ENCODE measurements around the gene MRPS24. TPM values are rescaled to one million over a fixed set of nuclear protein-coding genes. Genes with fewer than 3 reads are reported as not detected.

Gene MRPS24
- total and polyA plus RNA-seq, 10 of the 15 experiments (the other 5 are each of a cell fraction or from before 2014, with no cell fraction given) = 27.6 to 164 (median 106) TPM

DNA sequence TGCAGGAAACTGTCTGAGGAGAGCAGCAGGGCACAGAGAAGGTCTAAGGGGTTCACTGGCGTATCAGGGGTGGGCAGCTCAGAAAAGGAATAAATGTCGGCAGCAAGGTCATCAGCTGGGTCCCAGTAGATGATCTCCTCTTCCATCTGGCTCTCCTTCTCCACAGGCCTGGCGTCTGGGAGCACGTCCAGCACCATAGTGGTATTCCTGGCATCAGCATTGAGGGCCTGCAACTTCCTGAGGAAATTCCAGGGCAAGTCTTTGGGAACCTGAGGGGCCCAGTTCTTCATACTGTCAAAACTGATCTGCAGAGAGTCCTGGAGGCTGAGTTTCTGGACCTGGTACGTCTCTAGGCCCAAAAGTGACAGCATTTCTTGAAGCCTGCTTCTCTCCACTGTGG is 9.6 kb upstream of the MRPS24 start (continued):
- TF ChIP-seq, protein P1, sequence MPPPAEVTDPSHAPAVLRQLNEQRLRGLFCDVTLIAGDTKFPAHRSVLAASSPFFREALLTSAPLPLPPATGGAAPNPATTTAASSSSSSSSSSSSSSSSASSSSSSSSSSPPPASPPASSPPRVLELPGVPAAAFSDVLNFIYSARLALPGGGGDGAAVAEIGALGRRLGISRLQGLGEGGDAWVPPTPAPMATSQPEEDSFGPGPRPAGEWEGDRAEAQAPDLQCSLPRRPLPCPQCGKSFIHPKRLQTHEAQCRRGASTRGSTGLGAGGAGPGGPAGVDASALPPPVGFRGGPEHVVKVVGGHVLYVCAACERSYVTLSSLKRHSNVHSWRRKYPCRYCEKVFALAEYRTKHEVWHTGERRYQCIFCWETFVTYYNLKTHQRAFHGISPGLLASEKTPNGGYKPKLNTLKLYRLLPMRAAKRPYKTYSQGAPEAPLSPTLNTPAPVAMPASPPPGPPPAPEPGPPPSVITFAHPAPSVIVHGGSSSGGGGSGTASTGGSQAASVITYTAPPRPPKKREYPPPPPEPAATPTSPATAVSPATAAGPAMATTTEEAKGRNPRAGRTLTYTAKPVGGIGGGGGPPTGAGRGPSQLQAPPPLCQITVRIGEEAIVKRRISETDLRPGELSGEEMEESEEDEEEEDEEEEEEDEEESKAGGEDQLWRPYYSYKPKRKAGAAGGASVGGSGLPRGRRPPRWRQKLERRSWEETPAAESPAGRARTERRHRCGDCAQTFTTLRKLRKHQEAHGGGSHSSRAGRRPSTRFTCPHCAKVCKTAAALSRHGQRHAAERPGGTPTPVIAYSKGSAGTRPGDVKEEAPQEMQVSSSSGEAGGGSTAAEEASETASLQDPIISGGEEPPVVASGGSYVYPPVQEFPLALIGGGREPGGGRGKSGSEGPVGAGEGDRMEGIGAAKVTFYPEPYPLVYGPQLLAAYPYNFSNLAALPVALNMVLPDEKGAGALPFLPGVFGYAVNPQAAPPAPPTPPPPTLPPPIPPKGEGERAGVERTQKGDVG (CRISPR knock-in tag; IDR thresholded peaks at IDR 0.05) = no peak
- TF ChIP-seq TBL1XR1 (IDR thresholded peaks at IDR 0.05; ENCODE audit: low read depth, low read length) = no peak
- no peak for TF ChIP-seq EGR1 (IDR thresholded peaks at IDR 0.05; ENCODE audit: borderline replicate concordance in 1 of 2, low read depth in 2 of 2, low read length in 2 of 2)

DNA sequence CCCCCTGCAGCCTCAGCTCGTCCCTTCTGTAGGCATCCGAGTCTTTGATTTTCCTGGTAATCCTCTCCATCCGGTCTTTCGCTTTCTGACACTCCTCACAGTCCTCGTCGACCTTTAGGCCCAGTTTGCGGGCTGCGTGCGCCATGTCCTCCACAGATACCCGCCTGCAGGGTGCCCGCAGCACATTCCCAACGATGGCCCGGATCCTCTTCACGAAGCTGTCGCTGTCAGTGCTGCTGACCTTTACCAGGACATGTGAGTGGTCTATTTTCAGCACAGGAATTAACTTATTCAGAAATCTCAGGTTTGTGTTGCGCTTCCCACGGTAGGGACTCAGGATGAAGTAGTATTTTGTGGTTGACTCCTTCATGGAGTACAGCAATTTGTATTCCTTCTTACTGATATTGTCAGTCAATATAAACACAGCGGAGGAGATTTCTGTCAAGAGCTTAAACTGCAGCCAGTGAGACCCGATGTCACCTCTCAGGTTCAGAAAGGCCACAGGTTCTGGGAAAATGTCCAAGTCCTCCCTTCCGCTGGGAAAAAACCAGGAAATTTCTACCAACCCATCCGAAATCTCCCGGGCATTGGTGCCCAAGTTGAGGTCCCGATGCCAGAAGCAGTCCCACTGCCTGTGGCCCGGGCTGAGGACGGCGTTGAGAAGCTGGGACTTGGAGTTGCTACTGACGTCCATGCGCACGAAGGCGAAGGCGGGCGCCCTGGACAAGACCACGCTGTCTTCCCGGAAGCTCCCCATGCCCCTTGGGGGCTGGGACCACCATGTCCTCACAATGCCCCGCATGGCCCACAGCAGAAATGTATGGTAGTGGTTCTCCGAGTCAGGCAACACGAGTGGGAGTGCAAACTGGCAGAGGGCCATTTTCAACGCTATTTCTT is 8.9 kb upstream of the MRPS24 start:
- in situ Hi-C loops (cut with MboI) (no loop called here), intact Hi-C loops (cut with micrococcal nuclease; ENCODE audit: unreplicated experiment) (no loop called here)
- Histone ChIP-seq H3K4me1 (ENCODE audit: control insufficient read depth, insufficient read depth, low read length) (no peaks in the 10 kb centered on the region), H2AFZ (ENCODE audit: control insufficient read depth, low read depth, low read length) (no peak overlapping the region), H3K9me3 (replicated peaks; ENCODE audit: control insufficient read depth, insufficient read depth, low read length) (no peaks in the 10 kb centered on the region), H3K79me2 (ENCODE audit: control insufficient read depth, insufficient read depth, low read length) (no peaks in the 10 kb centered on the region), H3K9ac (ENCODE audit: control insufficient read depth, insufficient read depth, low read length) (no peak overlapping the region), H4K20me1 (ENCODE audit: control insufficient read depth, insufficient read depth) (no peaks in the 10 kb centered on the region), H3K4me2 (ENCODE audit: control insufficient read depth, insufficient read depth) (no peak overlapping the region), H3K36me3 (ENCODE audit: control insufficient read depth in 2 of 2, insufficient read depth in 2 of 2, low read length in 1 of 2) (peaks cover 24 to 33% of the 10 kb centered on the region in 2 experiments), H3K27me3 (replicated peaks in 1 of 2; ENCODE audit: control insufficient read depth in 2 of 2, insufficient read depth in 2 of 2, low read length in 1 of 2) (no peaks in the 10 kb centered on the region), H3K27ac (ENCODE audit: control insufficient read depth, insufficient read depth) (no peak overlapping the region), H3K4me3 (no peak overlapping the region)
- CTCF ChIA-PET = no interaction called here
- no TSS peak for BruUV-seq (replicated peaks)
- POLR2A ChIA-PET = no interaction called here
- FAIRE-seq (no peak), ATAC-seq (no peak), DNase-seq (ENCODE audit: low read depth, low spot score) (no peak)
- no peak for TF ChIP-seq RBBP5 (conservative IDR thresholded peaks at IDR 0.05)
- no peak for TF ChIP-seq TCF7 (IDR thresholded peaks at IDR 0.05; ENCODE audit: borderline replicate concordance)
- no peak for TF ChIP-seq TCF12 (IDR thresholded peaks at IDR 0.05; ENCODE audit: low read depth, low read length)
- TF ChIP-seq MYB (IDR thresholded peaks at IDR 0.05; ENCODE audit: borderline replicate concordance, low read depth, low read length) = no peak
- TF ChIP-seq, protein P2, sequence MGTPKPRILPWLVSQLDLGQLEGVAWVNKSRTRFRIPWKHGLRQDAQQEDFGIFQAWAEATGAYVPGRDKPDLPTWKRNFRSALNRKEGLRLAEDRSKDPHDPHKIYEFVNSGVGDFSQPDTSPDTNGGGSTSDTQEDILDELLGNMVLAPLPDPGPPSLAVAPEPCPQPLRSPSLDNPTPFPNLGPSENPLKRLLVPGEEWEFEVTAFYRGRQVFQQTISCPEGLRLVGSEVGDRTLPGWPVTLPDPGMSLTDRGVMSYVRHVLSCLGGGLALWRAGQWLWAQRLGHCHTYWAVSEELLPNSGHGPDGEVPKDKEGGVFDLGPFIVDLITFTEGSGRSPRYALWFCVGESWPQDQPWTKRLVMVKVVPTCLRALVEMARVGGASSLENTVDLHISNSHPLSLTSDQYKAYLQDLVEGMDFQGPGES (IDR thresholded peaks at IDR 0.05) = no peak
- no peak for TF ChIP-seq TCF3 (IDR thresholded peaks at IDR 0.05; ENCODE audit: borderline replicate concordance, insufficient read depth, low read depth, low read length)
- WGBS (ENCODE audit: insufficient coverage, insufficient replicate concordance, low lambda C conversion rate, missing lambda C conversion rate) = 94% methylated on average over 38 of the region's 38 CpGs
- SMC1A ChIA-PET (ENCODE audit: uncharacterized antibody, unreplicated experiment) = interaction anchor here (2.1 kb wide), 1 partner anchor 16 kb away, joined by 6 read pairs; no protein-coding TSS in a partner anchor
- RAD21 ChIA-PET (ENCODE audit: unreplicated experiment) = no interaction called here

All from GM12878 (cell line).